Adrenal gland (tissue), 5 donors: Measurements from ENCODE around the gene ADH7.
"Not testable (repeated sequence)": the region's sequence is repeated elsewhere in the genome, so short reads cannot be mapped to it uniquely, and the experiment has no call there.

Source experiments
- POLR2A ChIP-seq, 2 donors: fragments of 450-650 bp; IDR thresholded peaks; one replicate each; pipeline ENCODE4 v1.6.1; 2017; ENCODE audit warnings: antibody characterized with exemption in 2 of 2, mild to moderate bottlenecking in 2 of 2, moderate library complexity in 1 of 2
- TF ChIP-seq, protein P1 (sequence below), 6 experiments: fragments of 450-650 bp in 4 of 6; fragments of 200-600 bp in 2 of 6; sonication (generic) in 1 of 6; IDR thresholded peaks; 1 replicate in 5 of 6; 2 replicates in 1 of 6; pipeline versions ENCODE4 v1.5.1 to v1.8.0; 2016 to 2021; ENCODE audit warnings: antibody characterized with exemption in 6 of 6, mild to moderate bottlenecking in 2 of 6, moderate library complexity in 1 of 6
- donor health status: DM: no; HTN: no; CAD: no.

DNA sequence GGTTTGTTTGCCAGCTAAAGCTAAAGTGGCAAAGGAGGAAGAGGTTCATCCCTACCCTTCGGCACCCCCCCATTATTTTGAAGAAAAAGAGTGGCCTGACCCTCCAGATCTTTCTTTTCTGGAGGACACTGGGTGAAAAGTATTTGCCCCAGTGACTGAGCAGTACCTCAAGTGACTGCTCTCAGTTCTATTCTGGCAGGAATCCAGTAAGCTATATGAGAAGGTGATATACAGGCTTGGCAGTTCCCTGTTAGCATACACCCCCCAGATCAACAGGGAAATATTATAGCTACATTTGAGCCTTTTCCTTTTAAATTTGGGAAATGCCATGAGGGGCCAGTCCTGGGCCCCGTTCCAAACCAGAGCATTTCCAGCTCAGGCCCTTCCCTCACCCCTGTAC is 67.3 kb downstream of the ADH7 start:
- TF ChIP-seq, protein P1, sequence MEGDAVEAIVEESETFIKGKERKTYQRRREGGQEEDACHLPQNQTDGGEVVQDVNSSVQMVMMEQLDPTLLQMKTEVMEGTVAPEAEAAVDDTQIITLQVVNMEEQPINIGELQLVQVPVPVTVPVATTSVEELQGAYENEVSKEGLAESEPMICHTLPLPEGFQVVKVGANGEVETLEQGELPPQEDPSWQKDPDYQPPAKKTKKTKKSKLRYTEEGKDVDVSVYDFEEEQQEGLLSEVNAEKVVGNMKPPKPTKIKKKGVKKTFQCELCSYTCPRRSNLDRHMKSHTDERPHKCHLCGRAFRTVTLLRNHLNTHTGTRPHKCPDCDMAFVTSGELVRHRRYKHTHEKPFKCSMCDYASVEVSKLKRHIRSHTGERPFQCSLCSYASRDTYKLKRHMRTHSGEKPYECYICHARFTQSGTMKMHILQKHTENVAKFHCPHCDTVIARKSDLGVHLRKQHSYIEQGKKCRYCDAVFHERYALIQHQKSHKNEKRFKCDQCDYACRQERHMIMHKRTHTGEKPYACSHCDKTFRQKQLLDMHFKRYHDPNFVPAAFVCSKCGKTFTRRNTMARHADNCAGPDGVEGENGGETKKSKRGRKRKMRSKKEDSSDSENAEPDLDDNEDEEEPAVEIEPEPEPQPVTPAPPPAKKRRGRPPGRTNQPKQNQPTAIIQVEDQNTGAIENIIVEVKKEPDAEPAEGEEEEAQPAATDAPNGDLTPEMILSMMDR (IDR thresholded peaks at IDR 0.05): not testable (repeated sequence)
- not testable (repeated sequence) for TF ChIP-seq POLR2A (IDR thresholded peaks at IDR 0.05)
